ENCODE results near the gene ZSCAN31. TPM values are rescaled to one million over a fixed set of nuclear protein-coding genes. Genes with fewer than 3 reads are reported as not detected.
A peak's percentile ranks its signal among the peaks of the same experiment; 100 is the strongest.

Gene ZSCAN31
- total and polyA plus RNA-seq, 2 of the 8 experiments (the other 6 are each of a cell fraction or from before 2014, with no cell fraction given), result 1.9 to 7.0 TPM

GRCh38 chr6:28383235-28384142 lies 47.5 kb upstream of the ZSCAN31 start (continued):
- no peak for TF ChIP-seq HDAC6 (IDR thresholded peaks at IDR 0.05; ENCODE audit: low read depth, low read length)
- peak; percentile 77 for TF ChIP-seq POLR2AphosphoS5 (IDR thresholded peaks at IDR 0.05; ENCODE audit: low read depth, low read length)
- TF ChIP-seq PHF8 (conservative IDR thresholded peaks at IDR 0.05; ENCODE audit: low read depth, low read length), result 0 out of 2 replicates have a peak, but pooled peaks have one; percentile 27
- TF ChIP-seq KDM5A (IDR thresholded peaks at IDR 0.05; ENCODE audit: low read length), result no peak
- peak; percentile 69 for TF ChIP-seq E2F6 (IDR thresholded peaks at IDR 0.05)
- TF ChIP-seq CBX5 (IDR thresholded peaks at IDR 0.05; ENCODE audit: low read depth, low read length), result no peak
- 0 out of 4 replicates have a peak, but pooled peaks of 1 of the 2 experiments have one; percentile 46 for TF ChIP-seq HDAC2 (IDR thresholded peaks at IDR 0.05; ENCODE audit: borderline replicate concordance in 1 of 2, low read depth in 2 of 2, low read length in 2 of 2)
- no peak; the same call in 1 of the 2 replicates for TF ChIP-seq JUND (IDR thresholded peaks at IDR 0.05; ENCODE audit: low read length)
- peak; percentile 53; a peak in 3 of 4 replicates for TF ChIP-seq RAD21 (IDR thresholded peaks at IDR 0.05 in 1 of 2, conservative IDR thresholded peaks at IDR 0.05 in 1 of 2; ENCODE audit: low read depth in 2 of 2, low read length in 2 of 2)
- TF ChIP-seq TAF1 (IDR thresholded peaks at IDR 0.05; ENCODE audit: low read depth, low read length), result peak; percentile 94
- TF ChIP-seq MAX (IDR thresholded peaks at IDR 0.05), result peak; percentile 97
- TF ChIP-seq POLR2A (IDR thresholded peaks at IDR 0.05; ENCODE audit: control extremely low read depth in 1 of 2, low read depth in 2 of 2, low read length in 2 of 2), result peak; percentile 76 to 83
- no peak; a peak in 1 of 3 replicates for TF ChIP-seq EP300 (IDR thresholded peaks at IDR 0.05; ENCODE audit: borderline replicate concordance in 1 of 2, low read depth in 2 of 2, low read length in 2 of 2)
- TF ChIP-seq YY1 (IDR thresholded peaks at IDR 0.05; ENCODE audit: low read depth, low read length), result 0 out of 2 replicates have a peak, but pooled peaks have one; percentile 50
- no peak for TF ChIP-seq NRF1 (IDR thresholded peaks at IDR 0.05; ENCODE audit: low read depth, low read length)
- no peak for TF ChIP-seq CHD1 (IDR thresholded peaks at IDR 0.05; ENCODE audit: low read depth, low read length)
- 0 out of 2 replicates have a peak, but pooled peaks have one; percentile 33 for TF ChIP-seq SP4 (IDR thresholded peaks at IDR 0.05; ENCODE audit: low read length)
- peak; percentile 94 to 96 for TF ChIP-seq SIN3A (conservative IDR thresholded peaks at IDR 0.05 in 1 of 2, IDR thresholded peaks at IDR 0.05 in 1 of 2; ENCODE audit: low read depth in 1 of 2, low read length in 2 of 2)
- no peak for TF ChIP-seq SIRT6 (IDR thresholded peaks at IDR 0.05; ENCODE audit: low read length)
- TF ChIP-seq KDM1A (IDR thresholded peaks at IDR 0.05; ENCODE audit: borderline replicate concordance, low read length), result no peak

Measured in H1 (cell line).